ENCODE measurements around the gene ATL2.

Gene ATL2

DNA sequence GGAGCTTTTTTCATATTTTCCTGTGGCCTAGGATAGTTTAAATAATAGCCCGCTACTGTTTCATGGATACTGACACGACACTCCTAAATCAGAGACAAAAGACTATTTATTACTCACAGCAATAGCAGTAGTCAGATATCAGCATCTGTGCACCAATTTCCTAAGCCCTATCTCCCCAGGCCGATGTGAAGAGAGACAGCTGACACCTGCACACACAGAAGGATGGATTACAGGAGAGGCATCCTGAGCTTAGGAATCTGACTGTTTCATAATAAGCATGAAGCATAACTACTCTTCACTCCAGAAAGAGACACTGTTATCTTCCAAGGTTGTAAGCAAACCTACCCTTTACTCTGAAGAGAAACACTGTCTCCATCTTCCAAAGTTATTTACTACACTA is 105.4 kb downstream of the ATL2 start:
- H3K27me3 ChIP-seq (ENCODE audit: control insufficient read depth, insufficient read depth, low read length), result no peaks in the 10 kb centered on the region
- H3K9ac ChIP-seq (ENCODE audit: low read depth, low read length), result no peak overlapping the region
- no peak overlapping the region for H3K27ac ChIP-seq (ENCODE audit: low read depth, low read length)
- H3K36me3 ChIP-seq (ENCODE audit: control insufficient read depth, insufficient read depth, low read length), result no peaks in the 10 kb centered on the region
- H3K4me3 ChIP-seq (ENCODE audit: low read depth, low read length), result no peak overlapping the region
- H3K9me3 ChIP-seq (ENCODE audit: control insufficient read depth, insufficient read depth, low read length), result no peaks in the 10 kb centered on the region
- H3K4me1 ChIP-seq (ENCODE audit: control insufficient read depth, insufficient read depth, low read length), result peaks cover 16% of the 10 kb centered on the region

GRCh38 chr2:38269421-38269820 is 107.7 kb downstream of the ATL2 start:
- Histone ChIP-seq H3K9ac (ENCODE audit: low read depth, low read length) (no peak overlapping the region), H3K36me3 (ENCODE audit: control insufficient read depth, insufficient read depth, low read length) (no peaks in the 10 kb centered on the region), H3K27me3 (ENCODE audit: control insufficient read depth, insufficient read depth, low read length) (no peaks in the 10 kb centered on the region), H3K9me3 (ENCODE audit: control insufficient read depth, insufficient read depth, low read length) (no peaks in the 10 kb centered on the region), H3K27ac (ENCODE audit: low read depth, low read length) (no peak overlapping the region), H3K4me3 (ENCODE audit: low read depth, low read length) (no peak overlapping the region), H3K4me1 (ENCODE audit: control insufficient read depth, insufficient read depth, low read length) (peaks cover 11% of the 10 kb centered on the region)

DNA sequence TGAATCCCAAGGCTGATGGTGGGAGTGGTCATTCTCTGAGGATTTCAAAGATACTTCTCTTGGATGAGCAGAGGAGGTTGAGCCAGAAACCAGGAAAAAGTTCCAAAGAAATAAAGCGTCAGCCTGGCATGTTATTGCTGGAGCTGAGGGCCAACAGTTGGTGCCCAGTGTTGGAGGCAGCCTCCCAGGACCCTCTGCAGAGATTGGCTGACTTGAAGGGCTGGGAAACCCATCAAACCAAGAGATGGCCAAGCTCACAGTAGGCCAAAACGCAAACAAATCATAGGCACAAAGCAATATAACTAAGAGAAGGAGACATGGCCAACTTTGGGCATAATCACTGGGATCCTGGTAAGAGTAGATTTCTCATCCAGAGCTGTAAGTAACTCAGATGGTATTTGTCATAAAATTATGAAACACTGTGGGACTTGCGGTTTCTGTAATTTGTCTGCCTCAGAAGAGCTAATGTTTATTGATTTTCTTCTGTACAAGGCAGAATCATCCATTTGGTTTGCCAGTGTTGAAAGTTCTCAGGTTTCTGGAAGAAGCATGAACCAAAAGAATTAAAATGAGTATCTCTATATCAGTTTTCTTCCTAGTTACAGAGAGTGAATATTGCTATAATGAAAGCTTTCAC is 108.3 kb downstream of the ATL2 start:
- Histone ChIP-seq H3K9ac (ENCODE audit: low read depth, low read length) (no peak overlapping the region), H3K9me3 (ENCODE audit: control insufficient read depth, insufficient read depth, low read length) (no peaks in the 10 kb centered on the region), H3K36me3 (ENCODE audit: control insufficient read depth, insufficient read depth, low read length) (no peaks in the 10 kb centered on the region), H3K4me1 (ENCODE audit: control insufficient read depth, insufficient read depth, low read length) (peaks cover 7% of the 10 kb centered on the region), H3K4me3 (ENCODE audit: low read depth, low read length) (no peak overlapping the region), H3K27ac (ENCODE audit: low read depth, low read length) (no peak overlapping the region), H3K27me3 (ENCODE audit: control insufficient read depth, insufficient read depth, low read length) (no peaks in the 10 kb centered on the region)

DNA sequence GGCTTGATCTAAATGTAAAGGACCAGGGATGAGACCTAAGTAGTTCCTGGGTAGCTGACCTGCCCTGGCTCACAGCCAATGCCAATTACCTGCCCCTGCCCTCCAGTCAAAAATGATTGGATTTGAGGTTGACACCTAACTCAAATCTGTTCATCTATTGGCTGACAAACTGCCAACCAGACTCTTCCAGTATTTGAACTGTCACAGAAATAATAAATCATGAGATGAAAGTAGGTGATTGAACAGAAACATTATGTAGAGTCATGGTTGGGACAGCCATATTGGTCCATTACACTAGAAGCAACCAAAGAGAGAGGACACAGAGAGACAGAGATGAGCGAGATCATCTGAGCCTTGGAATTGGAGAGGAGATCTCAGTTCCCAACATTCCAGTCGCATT is 109.1 kb downstream of the ATL2 start:
- Histone ChIP-seq H3K27ac (ENCODE audit: low read depth, low read length) (no peak overlapping the region), H3K4me1 (ENCODE audit: control insufficient read depth, insufficient read depth, low read length) (no peaks in the 10 kb centered on the region), H3K9me3 (ENCODE audit: control insufficient read depth, insufficient read depth, low read length) (no peaks in the 10 kb centered on the region), H3K4me3 (ENCODE audit: low read depth, low read length) (no peak overlapping the region), H3K9ac (ENCODE audit: low read depth, low read length) (no peak overlapping the region), H3K36me3 (ENCODE audit: control insufficient read depth, insufficient read depth, low read length) (no peaks in the 10 kb centered on the region), H3K27me3 (ENCODE audit: control insufficient read depth, insufficient read depth, low read length) (no peaks in the 10 kb centered on the region)

GRCh38 chr2:38267270-38267925 is 109.7 kb downstream of the ATL2 start:
- no peaks in the 10 kb centered on the region for H3K27me3 ChIP-seq (ENCODE audit: control insufficient read depth, insufficient read depth, low read length)
- H3K4me3 ChIP-seq (ENCODE audit: low read depth, low read length), result no peak overlapping the region
- 0 out of 2 replicates have a peak, but pooled peaks cover 2% of the 10 kb centered on the region for H3K4me1 ChIP-seq (ENCODE audit: control insufficient read depth, insufficient read depth, low read length)
- no peak overlapping the region for H3K27ac ChIP-seq (ENCODE audit: low read depth, low read length)
- H3K9ac ChIP-seq (ENCODE audit: low read depth, low read length), result no peak overlapping the region
- H3K9me3 ChIP-seq (ENCODE audit: control insufficient read depth, insufficient read depth, low read length), result no peaks in the 10 kb centered on the region
- H3K36me3 ChIP-seq (ENCODE audit: control insufficient read depth, insufficient read depth, low read length), result no peaks in the 10 kb centered on the region

DNA sequence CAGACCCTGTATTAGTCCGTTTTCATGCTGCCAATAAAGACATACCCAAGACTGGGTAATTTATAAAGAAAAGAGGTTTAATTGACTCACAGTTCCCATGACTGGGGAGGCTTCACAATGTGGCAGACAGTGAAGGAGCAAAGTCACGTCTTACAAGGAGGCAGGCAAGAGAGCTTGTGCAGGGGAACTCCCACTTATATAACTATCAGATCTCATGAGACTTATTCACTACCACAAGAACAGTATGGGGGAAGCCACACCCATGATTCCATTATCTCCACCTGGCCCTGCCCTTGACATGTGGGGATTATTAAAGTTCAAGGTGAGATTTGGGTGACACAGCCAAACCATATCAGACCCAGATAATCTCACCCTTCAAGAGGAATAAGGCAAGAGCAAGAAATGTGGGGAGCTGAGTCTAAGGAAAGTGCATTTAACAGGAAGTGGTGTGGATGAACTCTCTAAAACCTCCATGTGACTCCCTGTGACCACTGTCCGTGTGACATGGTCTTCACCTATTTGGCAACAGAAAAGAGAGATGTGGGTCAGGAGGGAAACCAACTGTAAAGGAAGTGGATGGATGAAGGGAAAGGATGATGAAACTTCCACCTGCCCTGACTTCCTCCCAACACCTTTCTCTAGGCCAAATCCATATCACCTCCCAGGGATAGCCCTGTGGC is 110.6 kb downstream of the ATL2 start:
- Histone ChIP-seq H3K4me1 (ENCODE audit: control insufficient read depth, insufficient read depth, low read length) (0 out of 2 replicates have a peak, but pooled peaks cover 3% of the 10 kb centered on the region), H3K4me3 (ENCODE audit: low read depth, low read length) (no peak overlapping the region), H3K27ac (ENCODE audit: low read depth, low read length) (no peak overlapping the region), H3K9ac (ENCODE audit: low read depth, low read length) (no peak overlapping the region), H3K9me3 (ENCODE audit: control insufficient read depth, insufficient read depth, low read length) (no peaks in the 10 kb centered on the region), H3K27me3 (ENCODE audit: control insufficient read depth, insufficient read depth, low read length) (no peaks in the 10 kb centered on the region), H3K36me3 (ENCODE audit: control insufficient read depth, insufficient read depth, low read length) (no peaks in the 10 kb centered on the region)

DNA sequence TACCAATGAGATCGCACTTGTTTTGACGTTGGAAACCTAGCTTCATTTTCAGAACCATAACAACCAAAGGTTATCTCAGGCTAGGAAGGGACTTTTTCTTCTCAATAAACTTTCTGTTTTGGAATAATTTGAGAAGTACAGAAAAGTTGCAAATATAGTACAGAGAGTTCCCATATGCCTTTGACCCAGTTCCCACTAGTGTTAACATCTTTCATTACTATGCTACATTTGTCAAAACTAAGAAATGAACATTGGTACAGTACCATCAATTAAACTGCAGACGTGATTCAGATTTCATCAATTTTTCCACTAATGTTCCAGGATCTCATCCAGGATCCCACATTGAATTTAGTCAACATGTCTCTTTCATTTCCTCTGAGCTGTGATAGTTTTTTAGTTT is 111.6 kb downstream of the ATL2 start:
- Histone ChIP-seq H3K4me3 (ENCODE audit: low read depth, low read length) (no peak overlapping the region), H3K9me3 (ENCODE audit: control insufficient read depth, insufficient read depth, low read length) (no peaks in the 10 kb centered on the region), H3K27me3 (ENCODE audit: control insufficient read depth, insufficient read depth, low read length) (no peaks in the 10 kb centered on the region), H3K36me3 (ENCODE audit: control insufficient read depth, insufficient read depth, low read length) (no peaks in the 10 kb centered on the region), H3K4me1 (ENCODE audit: control insufficient read depth, insufficient read depth, low read length) (0 out of 2 replicates have a peak, but pooled peaks cover 3% of the 10 kb centered on the region), H3K9ac (ENCODE audit: low read depth, low read length) (no peak overlapping the region), H3K27ac (ENCODE audit: low read depth, low read length) (no peak overlapping the region)

DNA sequence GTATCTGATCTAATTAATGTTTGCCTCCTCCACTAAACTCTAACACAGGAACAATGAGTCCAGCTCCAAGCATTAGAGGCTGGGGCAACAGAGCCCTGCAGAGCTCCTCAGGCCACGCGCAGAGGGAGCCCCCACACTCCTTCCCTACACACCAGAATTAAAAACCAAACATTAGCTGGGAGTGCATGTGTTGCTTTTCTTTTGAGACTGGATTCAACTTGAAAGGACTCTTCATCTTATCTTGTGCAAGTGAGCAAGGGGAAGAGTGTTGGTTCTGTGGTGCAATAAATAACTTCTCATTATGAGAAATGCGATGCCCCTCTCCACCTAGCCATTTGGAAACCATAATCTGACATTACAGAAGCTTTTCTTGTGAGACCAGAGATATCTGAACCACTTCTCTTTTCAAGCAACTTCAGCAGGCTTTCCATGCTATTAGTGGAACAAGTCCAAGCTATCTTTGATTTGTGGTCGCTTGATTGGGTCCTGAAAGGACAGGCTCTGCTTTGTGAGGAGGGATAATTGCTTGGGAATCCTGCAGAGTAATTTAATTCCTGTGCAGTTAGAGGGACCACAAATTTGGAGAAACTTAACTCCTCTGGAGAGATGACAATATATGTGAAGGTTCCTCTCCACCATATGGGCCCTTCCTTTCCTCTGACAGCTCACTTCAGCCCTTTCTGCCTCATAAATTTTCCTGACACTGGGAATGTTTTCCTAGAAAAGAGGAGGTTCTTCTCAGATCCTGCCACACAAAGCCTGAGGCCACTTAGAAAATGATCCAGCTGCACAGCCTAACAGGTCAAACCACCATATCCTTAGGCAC is 112.5 kb downstream of the ATL2 start:
- no peaks in the 10 kb centered on the region for H3K36me3 ChIP-seq (ENCODE audit: control insufficient read depth, insufficient read depth, low read length)
- no peak overlapping the region for H3K9ac ChIP-seq (ENCODE audit: low read depth, low read length)
- H3K27me3 ChIP-seq (ENCODE audit: control insufficient read depth, insufficient read depth, low read length), result no peaks in the 10 kb centered on the region
- no peak overlapping the region for H3K27ac ChIP-seq (ENCODE audit: low read depth, low read length)
- 0 out of 2 replicates have a peak, but pooled peaks cover 3% of the 10 kb centered on the region for H3K4me1 ChIP-seq (ENCODE audit: control insufficient read depth, insufficient read depth, low read length)
- H3K9me3 ChIP-seq (ENCODE audit: control insufficient read depth, insufficient read depth, low read length), result no peaks in the 10 kb centered on the region
- H3K4me3 ChIP-seq (ENCODE audit: low read depth, low read length), result no peak overlapping the region

- Histone ChIP-seq H3K4me3 (ENCODE audit: low read depth, low read length) (no peak overlapping the region), H3K27me3 (ENCODE audit: control insufficient read depth, insufficient read depth, low read length) (no peaks in the 10 kb centered on the region), H3K36me3 (ENCODE audit: control insufficient read depth, insufficient read depth, low read length) (no peaks in the 10 kb centered on the region), H3K9ac (ENCODE audit: low read depth, low read length) (no peak overlapping the region), H3K9me3 (ENCODE audit: control insufficient read depth, insufficient read depth, low read length) (no peaks in the 10 kb centered on the region), H3K4me1 (ENCODE audit: control insufficient read depth, insufficient read depth, low read length) (0 out of 2 replicates have a peak, but pooled peaks cover 3% of the 10 kb centered on the region), H3K27ac (ENCODE audit: low read depth, low read length) (no peak overlapping the region)
Observed at GRCh38 chr2:38263293-38263692, 113.8 kb downstream of the ATL2 start.

- H3K4me3 ChIP-seq (ENCODE audit: low read depth, low read length), result no peak overlapping the region
- 0 out of 2 replicates have a peak, but pooled peaks cover 3% of the 10 kb centered on the region for H3K4me1 ChIP-seq (ENCODE audit: control insufficient read depth, insufficient read depth, low read length)
- no peaks in the 10 kb centered on the region for H3K9me3 ChIP-seq (ENCODE audit: control insufficient read depth, insufficient read depth, low read length)
- H3K9ac ChIP-seq (ENCODE audit: low read depth, low read length), result no peak overlapping the region
- no peaks in the 10 kb centered on the region for H3K36me3 ChIP-seq (ENCODE audit: control insufficient read depth, insufficient read depth, low read length)
- no peak overlapping the region for H3K27ac ChIP-seq (ENCODE audit: low read depth, low read length)
- H3K27me3 ChIP-seq (ENCODE audit: control insufficient read depth, insufficient read depth, low read length), result no peaks in the 10 kb centered on the region
Observed at GRCh38 chr2:38262069-38262871, 114.8 kb downstream of the ATL2 start.

Measured in HUES48 (cell line).